ENCODE results near the gene KBTBD7. TPM values are rescaled to one million over a fixed set of nuclear protein-coding genes. Genes with fewer than 3 reads are reported as not detected.
A peak's percentile ranks its signal among the peaks of the same experiment; 100 is the strongest.
"Not testable (repeated sequence)": the region's sequence is repeated elsewhere in the genome, so short reads cannot be mapped to it uniquely, and the experiment has no call there.

KBTBD7 gene
- total RNA-seq, 1 donor: 9.2 TPM

DNA sequence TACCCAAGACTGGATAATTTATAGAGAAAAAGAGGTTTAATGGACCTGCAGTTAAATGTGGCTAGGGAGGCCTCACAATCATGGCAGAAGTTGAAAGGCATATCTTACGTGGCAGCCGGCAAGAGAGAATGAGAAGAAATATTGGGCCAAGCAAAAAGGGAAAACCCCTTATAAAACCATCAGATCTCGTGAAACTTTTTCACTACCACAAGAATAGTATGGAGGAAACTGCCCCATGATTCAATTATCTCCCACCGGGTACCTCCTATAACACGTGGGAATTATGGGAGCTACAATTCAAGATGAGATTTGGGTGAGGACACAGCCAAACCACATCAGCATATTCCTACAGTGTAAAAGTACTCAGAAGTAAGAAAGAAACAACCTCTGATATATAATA lies 4.7 kb upstream of the KBTBD7 start:
- DNase-seq (ENCODE audit: low read depth in 2 of 3, low spot score in 2 of 3): no peak

DNA sequence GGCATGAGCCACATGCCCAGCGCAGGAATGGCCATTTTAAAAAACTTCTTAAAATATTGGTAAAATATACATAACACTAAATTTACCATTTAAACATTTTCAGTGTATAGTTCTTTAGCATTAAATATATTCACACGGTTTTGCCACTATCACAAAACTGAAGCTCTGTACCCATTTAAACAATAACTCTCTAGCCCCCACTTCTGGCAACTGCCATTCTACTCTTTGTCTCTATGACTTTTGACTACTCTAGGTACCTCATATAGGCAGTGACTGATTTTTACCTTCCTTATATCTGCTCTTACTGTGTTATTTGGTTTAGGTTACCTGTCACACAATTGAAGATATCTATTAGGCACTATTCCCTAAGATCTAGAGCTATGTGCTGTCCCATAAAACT lies 2.3 kb upstream of the KBTBD7 start:
- DNase-seq (ENCODE audit: low read depth in 2 of 3, low spot score in 2 of 3): peak in 1 of 3 donors; percentile 12

DNA sequence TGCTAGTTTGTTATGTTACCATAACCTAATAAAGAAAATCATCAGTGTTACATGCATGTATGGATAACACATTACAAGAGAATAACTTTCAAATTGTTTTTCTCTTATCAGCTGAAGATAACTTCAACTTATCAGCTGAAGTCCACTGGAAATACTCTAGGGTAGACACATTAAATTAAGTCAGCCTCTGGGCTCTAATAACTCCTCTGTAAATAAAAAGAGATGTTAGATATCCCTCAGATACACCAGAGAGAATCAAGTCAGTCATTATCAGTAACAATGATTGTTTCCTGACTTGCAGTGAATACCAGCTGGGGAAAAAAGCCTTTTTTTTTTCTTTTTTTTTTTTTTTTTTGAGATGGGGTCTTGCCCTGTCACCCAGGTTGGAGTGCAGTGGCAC lies 1.6 kb upstream of the KBTBD7 start:
- DNase-seq (ENCODE audit: low read depth in 2 of 3, low spot score in 2 of 3): no peak

DNA sequence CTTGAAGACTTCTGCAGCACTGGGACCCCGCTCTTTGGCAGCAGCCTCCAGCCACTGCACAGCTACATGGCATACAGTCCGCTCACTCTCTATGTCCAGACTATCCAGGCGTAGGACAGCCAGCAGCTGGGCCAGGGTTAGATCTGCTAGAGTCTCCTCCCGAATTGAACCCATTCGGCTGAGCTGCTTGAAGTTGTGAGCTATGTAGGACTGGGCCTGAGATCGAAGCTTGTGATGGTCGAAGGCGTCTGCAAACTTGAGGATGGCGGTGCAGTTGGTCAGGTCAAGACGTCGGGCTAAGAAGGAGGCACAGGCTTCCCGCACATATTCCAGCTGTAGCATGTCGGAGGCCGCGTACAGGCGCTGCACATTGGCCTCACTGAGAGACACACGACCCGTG lies 900 bp downstream of the KBTBD7 start:
- DNase-seq (ENCODE audit: low read depth in 2 of 3, low spot score in 2 of 3): no peak

DNA sequence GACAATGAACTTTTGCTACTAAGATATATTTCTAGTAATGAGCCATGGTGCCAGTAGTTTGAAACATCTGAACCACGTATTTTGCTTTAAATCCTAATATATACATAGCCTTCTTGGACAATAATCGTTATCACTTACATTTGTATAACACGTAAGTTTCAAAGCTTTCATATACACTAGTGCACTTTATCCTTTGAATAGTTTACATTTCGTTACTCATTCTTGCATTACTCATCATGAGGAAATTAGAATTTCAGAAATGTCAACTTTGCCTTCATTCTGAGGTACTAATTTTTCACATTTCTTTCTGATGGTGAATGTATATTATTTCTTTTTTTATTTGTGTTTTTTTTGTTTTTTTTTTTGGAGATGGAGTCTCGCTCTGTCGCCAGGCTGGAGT lies 5.8 kb downstream of the KBTBD7 start:
- DNase-seq (ENCODE audit: low read depth in 2 of 3, low spot score in 2 of 3): no peak

DNA sequence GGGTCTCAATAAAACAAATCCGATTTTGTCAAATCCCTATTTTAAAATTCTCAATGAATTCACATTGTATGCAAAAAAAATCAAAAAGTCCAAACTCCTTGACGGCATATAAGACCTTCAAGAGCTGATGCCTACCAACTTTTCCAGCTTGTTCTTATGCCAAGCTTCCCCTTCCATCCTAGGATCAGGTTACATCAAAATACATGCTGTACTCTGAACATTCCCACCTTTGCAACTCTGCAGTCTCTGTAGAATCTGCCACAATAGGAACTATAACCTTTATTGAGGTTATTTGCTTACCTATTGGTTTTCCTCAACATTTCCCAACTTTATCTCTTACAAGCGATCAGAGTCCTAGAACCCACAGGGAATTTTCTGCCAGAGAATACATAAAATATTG lies 7.9 kb downstream of the KBTBD7 start:
- no peak for DNase-seq (ENCODE audit: low read depth in 2 of 3, low spot score in 2 of 3)

DNA sequence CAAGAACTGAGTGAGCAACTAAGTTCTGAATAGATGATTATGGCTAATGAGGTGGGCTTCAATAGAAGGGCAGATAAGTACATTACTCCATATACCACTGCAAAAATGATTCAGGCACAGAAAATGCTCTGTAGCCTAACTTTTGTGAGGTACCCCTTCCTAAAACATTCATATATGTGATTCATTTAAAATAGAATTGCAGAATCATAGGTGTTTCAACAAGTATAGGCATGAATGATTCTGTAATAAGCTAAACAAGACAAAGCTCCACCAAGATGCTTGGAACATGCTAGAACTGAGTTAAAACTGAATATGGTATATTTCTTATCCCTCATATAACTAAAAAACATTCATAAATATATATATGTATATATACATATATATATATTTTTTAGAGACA lies 12.1 kb downstream of the KBTBD7 start:
- no peak for DNase-seq (ENCODE audit: low read depth in 2 of 3, low spot score in 2 of 3)

DNA sequence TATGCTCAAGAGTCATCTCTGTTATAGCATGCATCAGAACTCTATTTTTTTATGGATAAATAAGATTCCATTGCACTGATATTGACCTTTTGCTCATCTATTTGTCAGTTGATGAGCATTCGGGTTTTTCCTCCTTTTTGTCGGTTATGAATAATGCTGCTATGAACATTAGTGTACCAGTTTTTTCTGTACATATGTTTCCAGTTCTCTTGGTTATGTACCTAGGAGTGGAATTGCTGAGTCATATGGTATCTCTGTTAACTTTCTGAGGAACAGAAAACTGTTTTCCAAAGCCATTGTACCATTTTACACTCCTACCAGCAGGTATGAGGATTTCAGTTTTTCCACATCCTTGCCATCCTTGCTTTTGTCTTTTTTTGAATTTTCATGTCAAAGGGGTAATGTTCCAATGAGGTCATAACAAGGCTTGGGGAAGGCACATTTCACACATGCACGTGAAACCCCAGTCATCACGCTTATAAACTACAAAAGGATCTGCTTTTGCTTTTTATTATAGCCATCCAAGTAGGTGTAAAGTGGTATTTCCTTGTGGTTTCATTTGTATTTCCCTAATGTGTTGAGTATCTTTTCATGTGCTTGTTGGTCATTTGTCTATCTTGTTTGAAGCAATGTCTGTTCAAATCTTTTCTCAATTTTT lies 14.6 kb downstream of the KBTBD7 start:
- DNase-seq (ENCODE audit: low read depth in 2 of 3, low spot score in 2 of 3): no peak

DNA sequence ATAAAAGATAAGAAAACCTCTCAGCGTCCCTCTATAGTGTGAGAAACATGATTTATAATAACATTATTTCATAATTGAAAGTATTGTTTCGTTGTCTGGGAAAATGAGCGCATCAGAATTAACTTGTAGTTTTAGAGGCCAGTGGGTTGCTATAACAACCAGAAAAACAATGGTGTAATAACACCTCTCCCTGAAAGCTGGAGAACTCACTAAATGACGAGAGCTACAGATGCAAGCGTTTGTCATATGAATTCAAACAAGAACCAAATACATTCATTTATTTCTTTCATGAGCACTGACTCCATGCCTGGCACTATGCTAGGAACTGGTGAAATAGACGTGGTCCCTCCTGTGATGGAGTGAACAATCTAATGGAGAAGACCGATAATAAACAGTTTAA lies 16.3 kb downstream of the KBTBD7 start:
- peak in 1 of 3 donors; percentile 28 for DNase-seq (ENCODE audit: low read depth in 2 of 3, low spot score in 2 of 3)

DNA sequence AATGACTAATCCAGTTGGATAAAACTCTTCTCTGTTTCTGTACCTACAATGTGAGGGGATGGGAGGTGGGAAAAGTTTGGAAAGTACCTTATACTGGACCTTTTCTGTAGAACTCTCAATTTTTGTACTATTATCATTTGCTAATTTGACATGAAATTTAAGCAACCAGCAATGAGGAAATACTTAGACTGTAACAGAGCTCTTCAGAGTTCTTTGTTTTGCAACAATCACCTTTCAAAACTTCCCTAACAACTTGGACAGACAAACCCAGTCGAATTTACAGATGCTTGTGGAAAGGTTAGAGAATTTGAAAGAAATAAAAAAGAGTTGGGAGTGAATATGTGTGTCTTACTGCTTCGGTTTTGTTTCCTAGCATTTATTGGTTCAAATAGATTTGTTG lies 16.8 kb downstream of the KBTBD7 start:
- no peak for DNase-seq (ENCODE audit: low read depth in 2 of 3, low spot score in 2 of 3)

DNA sequence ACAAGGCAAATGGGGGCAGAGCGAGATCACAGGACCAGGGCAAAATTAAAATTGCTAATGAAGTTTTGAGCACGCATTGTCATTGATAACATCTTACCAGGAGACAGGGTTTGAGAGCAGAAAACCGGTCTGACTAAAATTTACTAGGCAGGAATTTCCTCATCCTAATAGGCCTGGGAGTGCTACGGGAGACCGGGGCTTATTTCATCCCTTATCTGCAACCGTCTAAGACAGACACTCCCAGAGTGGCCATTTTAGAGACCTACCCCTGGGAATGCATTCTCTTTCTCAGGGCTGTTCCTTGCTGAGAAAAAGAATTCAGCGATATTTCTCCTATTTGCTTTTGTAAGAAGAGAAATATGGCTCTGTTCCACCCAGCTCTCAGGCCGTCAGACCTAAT lies 18.8 kb downstream of the KBTBD7 start:
- not testable (repeated sequence) for DNase-seq (ENCODE audit: low read depth in 2 of 3, low spot score in 2 of 3)

DNA sequence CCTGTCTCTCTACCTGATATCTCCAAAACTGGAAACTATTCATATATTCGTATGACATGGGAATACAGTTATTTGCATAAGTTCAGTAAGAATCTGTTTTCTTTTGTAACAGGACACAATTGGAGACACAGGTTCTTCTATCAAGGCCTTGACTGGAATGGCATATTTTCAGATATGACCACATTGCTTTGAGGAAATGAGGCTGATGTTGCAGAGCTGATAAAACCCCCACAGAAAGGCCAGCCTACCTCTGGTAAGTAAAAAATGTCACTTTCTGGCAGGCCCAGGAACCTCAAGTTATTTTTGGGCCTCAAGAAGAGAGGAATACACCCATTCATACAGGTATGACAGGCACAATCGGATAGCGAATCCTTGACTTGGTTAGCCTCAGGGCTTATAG lies 32.2 kb downstream of the KBTBD7 start:
- DNase-seq (ENCODE audit: low read depth in 2 of 3, low spot score in 2 of 3): peak in 1 of 3 donors; percentile 23

DNA sequence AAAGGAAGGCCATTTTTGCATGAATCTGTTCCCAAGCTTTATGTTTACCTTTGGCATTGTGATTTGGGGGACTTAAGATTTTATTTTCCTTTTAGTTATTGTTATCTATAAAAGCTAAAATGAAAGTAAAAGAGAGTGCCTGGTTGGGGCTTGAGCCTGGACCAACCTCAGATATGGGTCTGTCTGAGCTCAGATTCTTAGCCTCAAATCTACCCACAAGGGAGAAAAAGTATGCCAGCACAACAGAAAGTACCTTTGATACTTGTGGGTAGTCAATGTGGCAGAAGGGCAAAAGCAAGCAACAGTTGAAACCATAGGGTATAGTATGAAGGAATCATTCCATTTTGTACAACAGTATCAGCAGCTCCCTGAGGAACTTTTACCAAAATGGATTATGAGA lies 35.2 kb downstream of the KBTBD7 start:
- DNase-seq (ENCODE audit: low read depth in 2 of 3, low spot score in 2 of 3): no peak

DNA sequence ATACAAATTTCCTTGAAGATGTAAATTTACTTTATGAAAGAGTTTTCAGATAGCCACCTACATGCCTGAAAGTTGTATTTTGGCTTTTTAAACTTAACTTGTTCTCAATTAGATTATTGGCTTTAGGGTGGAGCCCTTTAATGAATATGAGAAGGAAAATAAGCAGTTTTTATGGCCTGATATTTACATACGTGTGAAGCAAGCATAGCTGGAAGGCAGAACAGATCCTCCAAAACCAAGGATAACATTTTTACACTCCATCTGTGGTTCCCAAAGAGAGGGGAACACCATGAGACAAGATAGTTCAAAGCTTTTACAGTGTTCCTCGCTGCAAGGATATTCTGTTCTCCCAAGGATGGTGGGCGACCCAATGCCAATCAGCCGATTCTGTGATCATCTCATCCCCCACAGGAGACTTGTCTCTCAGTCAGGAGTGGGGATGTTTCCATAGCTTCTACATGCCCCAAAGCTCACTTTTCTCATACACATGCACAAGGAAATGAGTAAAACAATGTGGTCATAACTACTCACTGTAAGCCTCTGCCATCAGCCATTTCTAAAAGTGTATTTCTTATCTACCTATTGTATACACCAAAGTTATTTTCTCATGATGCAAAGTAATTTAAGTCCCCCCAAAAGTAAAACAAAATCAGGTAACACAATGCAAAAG lies 37.2 kb downstream of the KBTBD7 start:
- DNase-seq (ENCODE audit: low read depth in 2 of 3, low spot score in 2 of 3): no peak

DNA sequence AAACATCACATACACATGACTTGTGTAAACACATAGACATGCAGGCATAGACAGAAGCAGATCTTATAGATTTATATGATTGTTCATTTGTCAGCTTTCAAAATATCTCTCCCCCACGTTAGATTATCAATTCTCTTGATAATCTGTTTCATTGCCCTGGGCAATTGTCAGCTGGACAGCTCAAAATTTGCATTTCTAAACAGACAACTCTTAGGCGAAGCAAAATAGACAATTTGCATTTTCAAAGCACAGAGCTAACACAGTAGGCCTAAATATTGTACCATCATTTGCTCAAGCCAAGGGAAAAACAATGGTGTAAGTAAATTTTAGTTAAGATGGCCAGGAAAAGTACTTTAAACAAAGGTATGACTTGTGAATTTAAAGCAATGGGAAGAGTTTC lies 37.7 kb downstream of the KBTBD7 start:
- no peak for DNase-seq (ENCODE audit: low read depth in 2 of 3, low spot score in 2 of 3)

DNA sequence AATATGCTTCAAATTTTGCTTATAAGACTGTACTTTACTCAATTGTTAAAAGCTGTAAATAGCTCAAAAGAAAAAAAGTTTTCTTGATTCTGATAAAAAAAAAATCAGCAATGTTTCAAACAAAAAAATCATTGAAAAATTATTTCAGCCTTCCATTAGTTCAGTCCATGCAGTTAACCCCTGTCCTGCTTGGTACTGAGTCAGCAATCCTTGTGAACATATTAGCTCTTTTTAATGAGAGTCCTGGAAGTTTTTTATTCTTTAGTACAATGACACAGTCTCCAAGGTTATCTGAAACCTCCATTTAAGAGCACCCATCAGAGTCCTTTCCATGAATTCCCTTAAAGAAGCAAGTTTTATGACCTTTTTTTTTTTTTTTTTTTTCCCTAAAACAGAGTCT lies 40.3 kb downstream of the KBTBD7 start:
- DNase-seq (ENCODE audit: low read depth in 2 of 3, low spot score in 2 of 3): no peak

DNA sequence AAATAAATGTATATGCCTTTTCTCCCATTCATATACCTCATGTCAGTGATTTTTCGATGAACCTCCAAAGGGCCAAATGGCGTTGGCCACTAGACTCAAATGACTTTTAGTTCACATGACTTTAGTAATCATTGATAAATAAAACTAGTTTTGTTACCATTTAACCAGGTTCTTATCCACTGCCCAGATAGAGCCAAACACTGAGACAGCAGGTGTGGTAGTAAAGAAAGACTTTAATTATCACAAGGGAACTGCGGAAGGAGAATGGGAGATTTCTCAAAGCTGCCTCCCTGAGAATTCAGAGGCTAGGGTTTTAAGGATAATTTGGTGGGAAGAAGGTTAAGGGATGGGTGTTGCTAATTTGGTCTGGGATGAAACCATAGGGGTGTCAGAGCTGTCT lies 42.4 kb downstream of the KBTBD7 start:
- no peak for DNase-seq (ENCODE audit: low read depth in 2 of 3, low spot score in 2 of 3)

DNA sequence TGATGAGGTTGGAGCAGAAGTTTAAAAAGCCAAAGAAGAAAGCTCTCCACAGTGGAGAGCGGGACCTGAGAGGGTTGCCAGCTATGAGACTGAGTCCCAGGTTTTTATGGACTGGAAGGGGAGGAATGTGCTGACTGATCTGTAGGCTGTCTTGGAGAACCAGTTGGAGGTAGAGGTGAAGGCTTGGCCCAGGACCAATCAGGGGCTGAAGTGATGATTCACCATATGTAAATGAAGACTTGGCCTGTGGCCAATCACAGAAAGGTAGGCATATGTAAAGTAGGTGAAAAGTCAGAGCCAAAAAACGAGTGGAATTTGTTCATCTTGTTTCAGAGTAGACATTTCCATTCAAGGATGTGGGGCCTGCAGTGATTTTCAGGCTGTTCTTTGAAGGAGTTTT lies 44.3 kb downstream of the KBTBD7 start:
- no peak for DNase-seq (ENCODE audit: low read depth in 2 of 3, low spot score in 2 of 3)

DNA sequence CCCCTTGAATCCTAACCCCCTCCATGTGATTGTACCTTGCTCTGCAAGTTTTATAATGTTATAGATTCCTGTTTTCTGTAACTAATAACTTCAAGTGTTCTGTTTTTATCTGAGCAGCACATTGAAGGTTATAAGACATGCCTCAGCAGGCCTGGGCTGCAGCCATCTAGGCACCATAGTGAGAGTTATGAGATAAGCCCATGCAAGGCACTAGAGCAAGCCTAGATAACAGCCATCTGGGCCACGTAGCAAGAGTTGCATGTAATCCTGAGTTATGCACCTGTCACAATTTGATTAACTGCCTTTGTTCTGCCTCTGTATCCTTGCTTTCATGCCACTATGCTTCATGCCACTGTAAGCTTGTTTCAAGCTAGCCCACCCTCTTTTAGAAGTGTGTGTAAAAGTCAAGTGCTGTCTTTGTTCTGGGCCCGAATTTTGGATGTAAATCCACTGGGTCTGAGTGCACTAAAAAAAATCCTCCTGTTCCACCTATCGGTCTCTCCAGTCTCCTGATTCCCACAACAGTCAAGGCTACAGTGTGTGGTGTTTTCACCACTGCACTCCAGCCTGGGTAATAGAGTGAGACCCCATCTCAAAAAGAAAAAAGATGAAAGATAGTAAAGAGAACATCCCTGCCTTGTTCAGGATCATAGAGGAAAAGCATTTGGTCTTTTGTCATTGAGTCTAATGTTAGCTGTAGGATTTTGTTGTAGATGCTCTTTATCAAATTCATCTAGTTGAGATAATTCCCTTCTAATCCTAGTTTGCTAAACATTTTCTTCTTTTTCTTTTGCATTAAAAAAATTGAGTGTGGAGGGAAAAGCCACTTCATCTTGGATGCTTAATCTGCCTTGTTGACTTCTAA lies 45.7 kb downstream of the KBTBD7 start:
- DNase-seq (ENCODE audit: low read depth in 2 of 3, low spot score in 2 of 3): peak in 1 of 3 donors; percentile 29

DNA sequence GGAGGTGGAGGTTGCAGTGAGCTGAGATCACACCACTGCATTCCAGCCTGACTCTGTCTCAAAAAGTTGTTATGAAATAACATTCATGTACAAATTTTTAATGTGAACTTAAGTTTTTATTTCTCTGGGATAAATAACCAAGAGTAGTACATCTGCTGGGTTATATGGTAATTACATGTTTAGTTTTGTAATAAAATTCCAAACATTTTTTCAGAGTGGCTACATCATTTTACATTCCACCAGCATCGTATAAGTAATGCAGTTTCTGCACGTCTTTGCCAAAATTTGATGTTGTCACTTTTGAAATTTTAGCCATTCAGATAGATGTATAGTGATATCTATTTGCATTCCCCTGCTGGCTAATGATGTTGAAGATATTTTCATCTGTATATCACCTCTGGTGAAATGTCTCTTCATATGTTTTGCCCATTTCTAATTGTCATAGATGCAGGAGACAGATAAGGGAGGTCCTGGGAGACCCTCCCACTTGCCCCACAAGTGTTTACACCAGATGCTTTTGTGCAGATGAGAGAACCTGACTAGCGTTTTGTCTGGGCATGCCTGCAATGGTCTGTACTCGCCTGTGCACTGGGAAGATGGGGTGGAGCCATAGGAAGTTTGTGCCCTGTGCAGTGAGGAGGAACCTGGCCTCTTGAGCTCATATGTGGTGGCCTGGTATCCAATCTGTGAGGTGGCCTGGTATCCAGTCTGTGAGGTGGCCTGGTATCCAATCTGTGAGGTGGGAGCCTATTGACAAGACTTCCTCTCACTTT lies 49.0 kb downstream of the KBTBD7 start:
- DNase-seq (ENCODE audit: low read depth in 2 of 3, low spot score in 2 of 3): no peak

DNA sequence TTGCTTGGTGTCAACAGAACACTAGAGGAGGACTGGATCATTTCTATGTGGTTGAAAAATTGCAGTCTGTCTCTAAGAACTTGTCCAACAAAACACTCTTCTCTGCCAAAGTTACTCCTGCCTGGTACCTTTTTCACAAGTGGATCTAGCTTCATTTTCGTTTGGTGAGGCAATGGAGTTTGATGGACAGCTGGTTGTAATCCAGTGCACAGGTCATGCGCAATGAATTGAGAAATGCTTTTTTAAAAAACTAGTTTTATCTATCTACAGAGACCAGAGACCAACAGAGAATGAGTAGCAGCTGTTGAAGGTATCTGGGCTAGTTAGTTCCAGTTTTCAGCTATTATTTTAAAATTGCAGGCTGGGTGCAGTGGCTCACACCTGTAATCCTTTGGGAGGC lies 49.8 kb downstream of the KBTBD7 start:
- DNase-seq (ENCODE audit: low read depth in 2 of 3, low spot score in 2 of 3): no peak
